ENCODE data around the gene EPB41L4B. TPM values are rescaled to one million over a fixed set of nuclear protein-coding genes. Genes with fewer than 3 reads are reported as not detected.

Gene EPB41L4B
- total and polyA plus RNA-seq, 5 donors, result 11.2 to 39.2 (median 23.3) TPM

DNA sequence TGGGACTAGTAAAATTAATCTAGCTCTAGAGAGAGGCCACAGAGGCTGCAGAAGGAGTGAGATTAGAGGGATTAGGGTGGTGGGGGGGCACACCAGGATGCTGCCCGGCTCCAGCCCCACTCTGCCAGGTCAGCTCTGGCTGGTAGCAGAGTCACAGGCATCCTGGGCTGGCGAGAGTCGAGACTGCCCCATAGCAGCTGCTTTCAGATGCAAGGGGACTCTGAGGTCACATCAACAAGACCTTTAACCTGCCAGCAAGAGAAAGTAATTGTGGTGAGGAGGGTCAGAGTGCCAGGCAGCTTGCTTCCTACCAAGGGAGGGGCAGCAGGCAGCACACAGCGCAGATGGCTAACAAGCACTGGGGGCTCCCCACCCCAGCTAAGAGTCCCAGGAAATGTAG lies 7.5 kb downstream of the EPB41L4B start:
- H3K9me3 ChIP-seq (ENCODE audit: control insufficient read depth, low read length), result no peaks in the 10 kb centered on the region
- peaks cover 11% of the 10 kb centered on the region for H3K4me1 ChIP-seq (ENCODE audit: control insufficient read depth, insufficient read depth, low read length)
- H3K27me3 ChIP-seq (ENCODE audit: control insufficient read depth, insufficient read depth), result no peaks in the 10 kb centered on the region
- ATAC-seq (no peak), DNase-seq (no peak)
- intact Hi-C loops (cut with DNase I), result loop anchor here in 2 of 4 donors (10.0 kb wide), 2 partner anchors 209 to 429 kb away; no protein-coding TSS in a partner anchor
- H3K27ac ChIP-seq (ENCODE audit: low read length), result no peak overlapping the region
- H3K4me3 ChIP-seq (ENCODE audit: low read length), result no peak overlapping the region
- WGBS, result 77% methylated on average over 4 of the region's 4 CpGs

GRCh38 chr9:109312783-109313182 lies 8.1 kb downstream of the EPB41L4B start:
- Histone ChIP-seq H3K4me1 (ENCODE audit: control insufficient read depth, insufficient read depth, low read length) (peaks cover 12% of the 10 kb centered on the region), H3K9me3 (ENCODE audit: control insufficient read depth, low read length) (no peaks in the 10 kb centered on the region), H3K27ac (ENCODE audit: low read length) (no peak overlapping the region), H3K4me3 (ENCODE audit: low read length) (no peak overlapping the region), H3K27me3 (ENCODE audit: control insufficient read depth, insufficient read depth) (no peaks in the 10 kb centered on the region)
- DNase-seq (no peak), ATAC-seq (no peak)
- intact Hi-C loops (cut with DNase I), result loop anchor here in 2 of 4 donors (10.0 kb wide), 2 partner anchors 208 to 428 kb away; no protein-coding TSS in a partner anchor
- WGBS, result 83% methylated on average over 7 of the region's 7 CpGs

GRCh38 chr9:109311731-109312130 lies 9.1 kb downstream of the EPB41L4B start:
- no peaks in the 10 kb centered on the region for H3K9me3 ChIP-seq (ENCODE audit: control insufficient read depth, low read length)
- no peaks in the 10 kb centered on the region for H3K27me3 ChIP-seq (ENCODE audit: control insufficient read depth, insufficient read depth)
- no peak overlapping the region for H3K4me3 ChIP-seq (ENCODE audit: low read length)
- WGBS, result 50% methylated on average over 7 of the region's 7 CpGs
- ATAC-seq, result no peak
- intact Hi-C loops (cut with DNase I), result loop anchor here in 2 of 4 donors (10.0 kb wide), 2 partner anchors 207 to 427 kb away; no protein-coding TSS in a partner anchor
- DNase-seq, result no peak
- no peak overlapping the region for H3K27ac ChIP-seq (ENCODE audit: low read length)
- peaks cover 12% of the 10 kb centered on the region for H3K4me1 ChIP-seq (ENCODE audit: control insufficient read depth, insufficient read depth, low read length)

GRCh38 chr9:109311286-109311685 lies 9.6 kb downstream of the EPB41L4B start:
- Histone ChIP-seq H3K4me3 (ENCODE audit: low read length) (no peak overlapping the region), H3K27me3 (ENCODE audit: control insufficient read depth, insufficient read depth) (no peaks in the 10 kb centered on the region), H3K27ac (ENCODE audit: low read length) (no peak overlapping the region), H3K4me1 (ENCODE audit: control insufficient read depth, insufficient read depth, low read length) (peaks cover 12% of the 10 kb centered on the region), H3K9me3 (ENCODE audit: control insufficient read depth, low read length) (no peaks in the 10 kb centered on the region)
- WGBS, result 72% methylated on average over 5 of the region's 5 CpGs
- intact Hi-C loops (cut with DNase I), result loop anchor here in 2 of 4 donors (10.0 kb wide), 2 partner anchors 206 to 426 kb away; no protein-coding TSS in a partner anchor
- ATAC-seq (no peak), DNase-seq (no peak)

DNA sequence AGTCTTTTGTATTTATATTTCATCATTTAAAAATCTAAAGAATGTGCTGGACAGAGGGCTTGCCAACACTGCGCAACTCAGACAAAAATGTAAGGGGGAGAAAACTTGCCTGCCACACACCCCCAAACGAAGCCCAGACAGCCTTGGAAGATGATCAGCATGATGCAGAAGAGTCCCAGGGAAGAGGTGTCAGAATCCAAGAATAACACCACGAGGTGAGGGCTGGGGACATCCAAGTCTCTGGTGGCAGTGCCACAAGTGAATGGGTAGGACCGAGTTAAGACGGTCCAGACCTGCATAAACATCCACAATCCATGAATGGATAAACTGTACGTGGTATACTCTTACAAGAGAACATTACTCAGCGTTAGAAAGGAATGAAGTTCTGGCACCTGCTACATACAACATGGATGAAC lies 10.4 kb downstream of the EPB41L4B start:
- Histone ChIP-seq H3K27ac (ENCODE audit: low read length) (peak overlapping the region; percentile 45), H3K4me1 (ENCODE audit: control insufficient read depth, insufficient read depth, low read length) (peaks cover 12% of the 10 kb centered on the region), H3K9me3 (ENCODE audit: control insufficient read depth, low read length) (no peaks in the 10 kb centered on the region), H3K4me3 (ENCODE audit: low read length) (no peak overlapping the region), H3K27me3 (ENCODE audit: control insufficient read depth, insufficient read depth) (no peaks in the 10 kb centered on the region)
- intact Hi-C loops (cut with DNase I), result loop anchor here in 2 of 4 donors (10.0 kb wide), 2 partner anchors 206 to 426 kb away; no protein-coding TSS in a partner anchor
- DNase-seq (no peak), ATAC-seq (peak; percentile 8 to 24)
- WGBS, result 34% methylated on average over 7 of the region's 7 CpGs

GRCh38 chr9:109309282-109309681 lies 11.6 kb downstream of the EPB41L4B start:
- DNase-seq (no peak), ATAC-seq (no peak)
- H3K4me3 ChIP-seq (ENCODE audit: low read length), result no peak overlapping the region
- WGBS, result 94% methylated on average over 6 of the region's 6 CpGs
- H3K4me1 ChIP-seq (ENCODE audit: control insufficient read depth, insufficient read depth, low read length), result peaks cover 10% of the 10 kb centered on the region
- no peak overlapping the region for H3K27ac ChIP-seq (ENCODE audit: low read length)
- H3K27me3 ChIP-seq (ENCODE audit: control insufficient read depth, insufficient read depth), result no peaks in the 10 kb centered on the region
- intact Hi-C loops (cut with DNase I), result no loop called here
- H3K9me3 ChIP-seq (ENCODE audit: control insufficient read depth, low read length), result no peaks in the 10 kb centered on the region

- DNase-seq (no peak), ATAC-seq (peak; percentile 25 to 55)
- Histone ChIP-seq H3K4me3 (ENCODE audit: low read length) (no peak overlapping the region), H3K9me3 (ENCODE audit: control insufficient read depth, low read length) (no peaks in the 10 kb centered on the region), H3K27ac (ENCODE audit: low read length) (no peak overlapping the region), H3K4me1 (ENCODE audit: control insufficient read depth, insufficient read depth, low read length) (peaks cover 10% of the 10 kb centered on the region), H3K27me3 (ENCODE audit: control insufficient read depth, insufficient read depth) (no peaks in the 10 kb centered on the region)
- 89% methylated on average over 18 of the region's 18 CpGs for WGBS
- intact Hi-C loops (cut with DNase I), result no loop called here
These were observed 13.2 kb downstream of the EPB41L4B start for GRCh38 chr9:109307380-109308240.

- Histone ChIP-seq H3K4me3 (ENCODE audit: low read length) (no peak overlapping the region), H3K9me3 (ENCODE audit: control insufficient read depth, low read length) (no peaks in the 10 kb centered on the region), H3K27me3 (ENCODE audit: control insufficient read depth, insufficient read depth) (no peaks in the 10 kb centered on the region), H3K4me1 (ENCODE audit: control insufficient read depth, insufficient read depth, low read length) (peaks cover 3% of the 10 kb centered on the region), H3K27ac (ENCODE audit: low read length) (no peak overlapping the region)
- no peak for DNase-seq
- intact Hi-C loops (cut with DNase I), result no loop called here
- no peak for ATAC-seq
- 96% methylated on average over 8 of the region's 8 CpGs for WGBS
These were observed 15.1 kb downstream of the EPB41L4B start for GRCh38 chr9:109305801-109306200.

- peaks cover 3% of the 10 kb centered on the region for H3K4me1 ChIP-seq (ENCODE audit: control insufficient read depth, insufficient read depth, low read length)
- DNase-seq (no peak), ATAC-seq (peak in 1 of 2 donors; percentile 49)
- no peaks in the 10 kb centered on the region for H3K27me3 ChIP-seq (ENCODE audit: control insufficient read depth, insufficient read depth)
- H3K4me3 ChIP-seq (ENCODE audit: low read length), result no peak overlapping the region
- WGBS, result 68% methylated on average over 3 of the region's 3 CpGs
- intact Hi-C loops (cut with DNase I), result no loop called here
- no peaks in the 10 kb centered on the region for H3K9me3 ChIP-seq (ENCODE audit: control insufficient read depth, low read length)
- H3K27ac ChIP-seq (ENCODE audit: low read length), result no peak overlapping the region
These were observed 16.5 kb downstream of the EPB41L4B start for GRCh38 chr9:109304347-109304746.

GRCh38 chr9:109303900-109304299 lies 17.0 kb downstream of the EPB41L4B start:
- peaks cover 3% of the 10 kb centered on the region for H3K4me1 ChIP-seq (ENCODE audit: control insufficient read depth, insufficient read depth, low read length)
- H3K27ac ChIP-seq (ENCODE audit: low read length), result no peak overlapping the region
- H3K4me3 ChIP-seq (ENCODE audit: low read length), result no peak overlapping the region
- ATAC-seq (no peak), DNase-seq (no peak)
- 86% methylated on average over 2 of the region's 2 CpGs for WGBS
- intact Hi-C loops (cut with DNase I), result no loop called here
- no peaks in the 10 kb centered on the region for H3K9me3 ChIP-seq (ENCODE audit: control insufficient read depth, low read length)
- no peaks in the 10 kb centered on the region for H3K27me3 ChIP-seq (ENCODE audit: control insufficient read depth, insufficient read depth)

- no peak overlapping the region for H3K27ac ChIP-seq (ENCODE audit: low read length)
- 77% methylated on average over 5 of the region's 5 CpGs for WGBS
- no peaks in the 10 kb centered on the region for H3K4me1 ChIP-seq (ENCODE audit: control insufficient read depth, insufficient read depth, low read length)
- no peaks in the 10 kb centered on the region for H3K9me3 ChIP-seq (ENCODE audit: control insufficient read depth, low read length)
- no peak for DNase-seq
- ATAC-seq, result no peak
- no peaks in the 10 kb centered on the region for H3K27me3 ChIP-seq (ENCODE audit: control insufficient read depth, insufficient read depth)
- intact Hi-C loops (cut with DNase I), result no loop called here
- H3K4me3 ChIP-seq (ENCODE audit: low read length), result no peak overlapping the region
These were observed 18.3 kb downstream of the EPB41L4B start for GRCh38 chr9:109302606-109303005.

Data from right cardiac atrium (tissue), 5 donors.